Right kidney (tissue), 9 donors: ENCODE measurements around the gene SIX5.
"Not testable (repeated sequence)": the region's sequence is repeated elsewhere in the genome, so short reads cannot be mapped to it uniquely, and the experiment has no call there.

Experiments used
- DNase-seq: peaks from one replicate; pipeline ENCODE4 v3.0.0-alpha.2; 2016
- long read RNA-seq, 8 donors: transcript quantifications; one replicate each; lab custom pipeline, GENCODE V29; 2026

Gene SIX5
- long read RNA-seq, donor 1, partial matches to known transcripts: 0 of 5 reads
- long read RNA-seq, donor 1, other reads (novel, unspliced or antisense): 0 of 5 reads
- long read RNA-seq, donor 2, partial matches to known transcripts: 5 of 6 reads
- long read RNA-seq, donor 2, other reads (novel, unspliced or antisense): 0 of 6 reads
- long read RNA-seq, donor 3, partial matches to known transcripts: 20 of 23 reads
- long read RNA-seq, donor 3, other reads (novel, unspliced or antisense): 0 of 23 reads
- long read RNA-seq, donor 4, partial matches to known transcripts: 6 of 12 reads
- long read RNA-seq, donor 4, other reads (novel, unspliced or antisense): 0 of 12 reads
- long read RNA-seq, donor 5, transcript SIX5-205 (3 exons, 2,943 nt): major isoform, 6 of 8 reads
- long read RNA-seq, donor 5, partial matches to known transcripts: 0 of 8 reads
- long read RNA-seq, donor 5, other reads (novel, unspliced or antisense): 0 of 8 reads
- long read RNA-seq, donor 6, partial matches to known transcripts: 0 of 3 reads
- long read RNA-seq, donor 6, other reads (novel, unspliced or antisense): 0 of 3 reads
- long read RNA-seq, donor 7, transcript SIX5-205 (3 exons, 2,943 nt): major isoform, 17 of 28 reads
- long read RNA-seq, donor 7, partial matches to known transcripts: 10 of 28 reads
- long read RNA-seq, donor 7, other reads (novel, unspliced or antisense): 0 of 28 reads
- long read RNA-seq, donor 8, transcript SIX5-205 (3 exons, 2,943 nt): major isoform, 5 of 12 reads
- long read RNA-seq, donor 8, partial matches to known transcripts: 5 of 12 reads
- long read RNA-seq, donor 8, other reads (novel, unspliced or antisense): 0 of 12 reads

- peak; percentile 95 for DNase-seq
Observed at GRCh38 chr19:45768984-45769782, at the start of gene SIX5. Gene SIX5 (minus strand): TSS chr19:45769252. CDS start chr19:45768844, 408 bp downstream.

- no peak for DNase-seq
Observed at GRCh38 chr19:45817725-45818301, 48.8 kb upstream of the SIX5 start.

GRCh38 chr19:45817010-45817724, 48.1 kb upstream of the SIX5 start:
- peak; percentile 82 for DNase-seq

DNA sequence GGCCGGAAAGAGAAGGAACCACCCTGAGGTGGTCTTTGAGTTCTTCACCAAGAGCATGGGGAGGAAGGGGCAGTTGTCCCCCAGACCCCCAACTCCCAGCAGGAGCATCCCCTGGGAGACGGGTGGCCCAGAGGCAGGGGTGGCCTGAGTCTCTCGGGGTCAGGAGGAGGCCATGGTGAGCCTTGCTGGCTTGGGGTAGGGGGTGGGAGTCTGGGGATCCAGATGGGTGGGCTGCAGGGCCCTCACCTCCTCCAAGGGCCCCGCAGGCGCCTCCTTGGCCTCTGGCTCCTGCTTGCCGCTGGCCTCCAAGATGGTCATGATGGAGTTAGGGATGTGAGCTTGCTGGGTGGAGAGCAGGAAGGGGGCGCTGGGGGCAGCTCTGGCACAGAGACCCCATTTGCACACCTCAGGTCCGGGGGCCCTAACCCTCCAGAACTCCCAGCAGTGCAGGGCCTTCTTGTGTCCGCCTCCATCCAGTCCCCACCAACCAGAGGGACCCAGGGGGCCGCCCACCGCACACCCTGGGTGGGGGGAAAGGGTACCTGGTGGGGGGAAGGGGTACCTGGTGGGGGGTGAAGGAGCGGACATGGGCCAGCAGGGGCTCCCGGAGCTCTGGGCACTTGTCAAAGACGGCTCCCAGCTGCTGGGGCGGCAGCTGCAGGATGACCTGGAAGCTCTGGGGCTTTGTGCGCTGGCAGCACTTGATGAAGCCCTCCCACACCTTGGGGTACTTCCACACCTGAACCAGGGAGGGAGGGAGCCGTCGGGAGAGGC, 47.4 kb upstream of the SIX5 start:
- peak; percentile 37 for DNase-seq

GRCh38 chr19:45815481-45816216, 46.6 kb upstream of the SIX5 start:
- peak; percentile 64 for DNase-seq

GRCh38 chr19:45814851-45815480, 45.9 kb upstream of the SIX5 start, which contains the start of gene RSPH6A:
Gene RSPH6A (minus strand): TSS chr19:45815308. CDS start chr19:45815176, 132 bp downstream.
- DNase-seq: peak; percentile 62

DNA sequence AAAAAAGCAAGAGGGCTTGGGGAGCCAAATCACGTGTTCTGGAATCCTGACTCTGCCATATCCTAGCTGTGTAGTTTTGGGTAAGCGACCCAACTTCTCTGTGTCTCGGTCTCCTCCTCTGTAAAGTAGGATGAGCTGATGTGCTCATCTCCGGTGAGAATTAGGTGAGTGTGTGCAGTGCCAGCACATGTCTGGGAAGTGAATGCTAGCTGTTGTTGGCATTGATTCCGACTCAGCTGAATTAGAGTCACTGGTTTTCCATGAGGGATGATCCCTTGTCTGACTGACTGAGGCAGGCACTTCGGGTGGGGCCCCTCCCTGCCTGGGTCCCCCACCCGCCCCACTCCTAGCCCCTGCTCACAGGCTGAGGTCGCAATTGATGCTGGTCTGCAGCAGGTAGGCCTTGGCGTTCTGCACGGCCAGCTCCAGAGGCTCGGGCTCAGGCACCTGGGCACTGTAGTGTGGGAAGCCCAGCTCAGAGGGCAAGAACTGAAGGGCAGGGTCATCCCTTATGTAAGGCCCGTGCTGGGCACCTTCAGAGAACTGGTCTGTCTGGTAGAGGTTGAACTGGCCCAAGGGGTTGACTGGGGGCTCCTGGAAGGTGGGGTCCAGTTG, 45.2 kb upstream of the SIX5 start:
- DNase-seq: no peak

DNA sequence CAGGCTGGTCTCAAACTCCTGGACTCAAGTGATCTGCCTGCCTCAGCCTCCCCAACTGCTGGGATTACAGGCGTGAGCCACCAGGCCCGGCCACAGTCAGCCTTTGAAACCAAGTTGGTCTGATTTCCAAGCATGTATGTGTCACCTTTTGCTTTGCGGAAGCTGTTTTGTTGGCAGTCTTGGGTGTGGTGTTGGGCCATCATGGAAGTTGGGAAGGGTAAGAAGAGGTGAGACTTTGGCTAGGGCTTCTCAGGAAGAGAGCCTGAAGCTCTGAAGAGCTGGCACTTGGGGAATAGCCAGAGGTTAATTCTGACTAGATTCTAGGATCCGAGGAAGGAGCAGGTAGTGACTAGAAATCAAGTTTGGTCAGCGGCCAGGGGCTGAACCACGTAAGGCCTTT, 43.2 kb upstream of the SIX5 start:
- no peak for DNase-seq

DNA sequence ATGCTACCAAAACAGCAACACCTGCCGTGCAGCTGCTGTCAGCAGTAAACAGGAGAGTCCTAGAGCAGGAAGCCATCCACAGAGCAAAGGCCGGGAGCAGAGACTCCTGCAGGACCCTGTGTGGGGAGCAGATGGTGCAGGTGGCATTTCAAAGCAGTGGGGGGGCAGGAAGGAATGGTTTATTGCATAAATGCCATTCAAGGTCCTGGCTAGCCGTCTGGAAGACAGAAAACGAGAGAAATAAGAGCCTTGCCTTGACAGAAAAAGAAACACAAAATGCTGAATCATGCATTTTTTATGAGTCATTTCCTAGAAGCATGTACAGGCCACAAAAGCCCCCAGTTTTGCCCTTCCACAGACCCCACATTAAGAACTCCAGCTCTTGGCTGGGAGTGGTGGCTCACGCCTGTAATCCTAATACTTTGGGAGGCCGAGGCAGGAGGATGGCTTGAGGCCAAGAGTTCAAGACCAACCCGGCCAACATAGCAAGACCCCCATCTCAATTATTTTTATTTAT, 40.6 kb upstream of the SIX5 start:
- DNase-seq: no peak

DNA sequence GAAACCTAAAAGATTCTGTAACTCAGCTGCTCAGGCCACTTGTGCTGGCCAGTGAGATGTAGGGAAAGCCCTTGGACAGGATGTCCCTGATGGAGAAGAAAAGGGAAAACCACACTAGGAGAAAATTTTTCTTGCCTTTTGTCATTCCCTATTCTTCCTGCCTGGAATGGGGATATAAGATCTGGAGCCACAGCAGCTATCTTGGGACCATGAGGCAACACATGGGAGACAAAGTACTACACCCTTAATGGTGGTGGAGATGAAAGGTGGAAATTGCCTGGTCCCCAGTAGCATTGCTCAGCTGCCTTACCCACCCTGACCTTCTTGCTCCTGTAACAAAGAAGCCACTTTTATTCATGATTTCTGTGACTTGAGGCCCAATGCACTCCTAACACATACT, 36.7 kb upstream of the SIX5 start:
- DNase-seq: no peak

DNA sequence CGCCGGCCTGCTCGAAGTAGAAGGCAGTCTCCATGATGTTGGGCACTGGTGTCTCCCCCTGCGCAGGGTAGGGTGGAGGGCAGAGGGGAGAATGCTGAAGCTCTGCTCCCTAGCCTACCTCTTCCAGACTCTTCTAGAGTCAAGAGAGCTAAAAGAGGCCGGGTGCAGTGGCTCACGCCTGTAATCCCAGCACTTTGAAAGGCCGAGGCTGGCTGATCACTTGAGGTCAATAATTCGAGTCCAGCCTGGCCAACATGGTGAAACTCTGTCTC, 35.8 kb upstream of the SIX5 start:
- no peak for DNase-seq

DNA sequence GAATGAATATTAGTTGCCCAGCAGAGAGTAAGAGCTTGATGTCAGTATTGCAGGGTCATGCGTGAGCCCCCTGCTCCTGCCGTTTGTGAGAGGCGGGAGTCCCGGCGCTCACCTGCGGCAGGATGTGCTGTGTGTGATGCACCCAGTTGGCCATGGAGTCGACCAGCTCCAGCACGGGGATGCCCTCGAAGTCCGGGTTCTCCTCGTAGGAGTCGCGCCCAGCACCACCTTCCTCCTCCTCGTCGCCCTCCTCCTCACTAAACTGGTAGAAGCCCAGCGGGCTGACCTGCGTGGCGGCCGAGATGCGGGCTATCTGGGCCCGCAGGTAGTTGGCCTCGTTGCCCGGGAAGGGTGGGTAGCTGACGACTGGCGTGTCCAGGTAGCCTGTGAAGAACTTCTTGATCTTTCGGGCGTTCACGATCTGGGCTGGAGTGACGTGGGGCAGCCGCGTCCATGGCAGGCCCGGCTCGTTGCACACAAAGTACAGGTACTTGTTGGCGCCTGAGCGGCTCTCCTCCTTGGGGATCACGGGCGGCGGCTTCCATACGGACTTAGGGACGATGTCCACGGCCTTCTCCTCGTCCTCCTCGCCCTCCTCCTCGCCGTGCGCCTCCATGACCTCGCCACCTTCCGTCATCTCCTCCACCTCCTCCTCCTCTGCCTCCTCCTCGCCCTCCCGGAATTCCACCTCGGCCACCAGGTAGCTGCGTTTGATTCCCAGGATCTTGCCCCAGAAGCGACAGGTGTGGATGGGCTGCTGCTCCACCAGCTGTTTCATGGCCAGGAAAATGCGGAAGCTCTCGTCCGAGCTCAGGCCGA, 35.3 kb upstream of the SIX5 start:
- no peak for DNase-seq

DNA sequence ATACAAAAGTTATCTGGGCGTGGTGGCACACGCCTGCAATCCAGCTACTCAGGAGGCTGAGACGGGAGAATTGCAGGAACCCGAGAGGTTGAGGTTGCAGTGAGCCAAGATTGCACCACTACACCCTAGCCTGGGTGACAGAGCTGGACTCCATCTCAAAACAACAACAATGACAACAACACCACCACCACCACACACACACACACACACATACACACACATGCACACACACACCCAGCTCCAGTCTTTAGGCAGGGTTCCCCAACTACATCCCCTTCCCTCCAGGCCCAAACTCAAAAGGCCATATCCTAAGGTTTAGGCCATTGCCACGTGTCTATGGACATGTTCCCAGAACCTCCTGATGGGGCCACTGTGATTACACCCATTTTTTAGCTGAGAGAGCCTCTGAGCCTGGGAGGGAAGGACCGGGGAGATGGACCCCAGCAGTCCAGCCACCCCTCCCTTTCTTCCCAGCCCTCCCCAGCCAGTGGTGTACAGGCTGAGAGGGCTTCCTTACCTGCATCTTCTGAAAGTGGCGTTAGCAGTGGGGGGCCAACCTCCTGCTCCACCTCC, 32.6 kb upstream of the SIX5 start:
- DNase-seq: no peak

DNA sequence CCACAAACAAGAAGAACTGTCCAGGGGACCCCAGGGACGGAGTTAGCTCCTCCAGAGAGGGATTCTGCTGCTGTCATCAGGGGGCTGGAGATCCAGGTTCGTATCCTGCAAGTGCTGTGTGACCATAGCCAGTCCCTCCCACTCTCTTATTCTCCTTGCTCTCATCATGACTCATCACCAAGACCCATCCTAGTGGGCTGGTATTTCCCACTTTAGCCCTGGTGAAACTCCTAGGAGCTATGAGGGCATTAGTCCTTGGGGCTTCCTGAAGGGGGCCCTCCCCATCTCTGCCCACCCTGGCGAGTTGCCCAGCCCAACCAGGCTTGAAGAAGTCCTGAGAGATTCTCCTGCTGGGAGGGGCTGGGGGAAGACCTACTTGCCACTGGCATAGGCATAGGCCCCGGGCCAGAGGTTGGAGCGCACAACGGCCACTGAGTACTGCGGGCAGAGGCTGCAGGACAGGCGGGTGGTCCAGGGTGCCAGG, 31.1 kb upstream of the SIX5 start:
- DNase-seq: no peak

DNA sequence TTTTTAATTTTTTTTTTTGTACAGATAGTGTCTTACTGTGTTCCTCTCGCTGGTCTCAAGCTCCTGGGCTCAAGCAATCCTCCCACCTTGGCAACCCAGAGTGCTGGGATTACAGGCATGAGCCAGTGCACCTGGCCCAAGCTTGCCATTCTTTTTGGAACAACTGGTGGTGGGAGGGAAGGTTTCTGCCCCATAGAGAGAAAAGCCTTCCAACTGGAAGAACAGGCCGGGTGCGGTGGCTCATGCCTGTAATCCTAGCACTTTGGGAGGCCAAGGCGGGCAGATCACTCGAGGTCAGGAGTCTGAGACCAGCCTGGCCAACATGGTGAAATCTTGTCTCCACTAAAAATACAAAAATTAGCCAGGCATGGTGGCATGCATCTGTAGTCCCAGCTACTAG, 30.5 kb upstream of the SIX5 start:
- not testable (repeated sequence) for DNase-seq

DNA sequence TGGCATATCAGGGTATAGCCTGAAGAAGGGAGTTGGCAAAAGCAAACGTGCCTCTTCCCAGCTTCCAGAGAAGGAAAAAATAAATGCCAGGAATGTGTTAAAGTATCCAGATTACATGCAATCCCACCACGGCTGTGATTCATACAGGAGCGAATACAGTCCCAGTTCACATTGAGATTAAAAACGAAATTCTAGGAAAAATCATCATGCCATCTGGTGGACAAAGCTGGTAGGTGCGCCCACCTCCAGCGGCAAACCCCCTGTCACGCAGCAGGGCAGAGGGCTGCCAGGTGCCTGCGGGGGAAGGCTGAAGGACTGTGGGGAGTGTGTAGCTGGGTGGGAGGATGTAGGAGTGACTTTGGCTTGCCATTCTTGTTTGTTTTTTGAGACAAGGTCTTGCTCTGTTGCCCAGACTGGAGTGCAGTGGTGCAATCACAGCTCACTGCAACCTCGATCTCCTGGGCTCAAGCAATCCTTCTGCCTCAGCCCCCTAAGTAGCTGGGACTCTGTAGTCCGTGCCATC, 30.0 kb upstream of the SIX5 start:
- DNase-seq: peak; percentile 80

DNA sequence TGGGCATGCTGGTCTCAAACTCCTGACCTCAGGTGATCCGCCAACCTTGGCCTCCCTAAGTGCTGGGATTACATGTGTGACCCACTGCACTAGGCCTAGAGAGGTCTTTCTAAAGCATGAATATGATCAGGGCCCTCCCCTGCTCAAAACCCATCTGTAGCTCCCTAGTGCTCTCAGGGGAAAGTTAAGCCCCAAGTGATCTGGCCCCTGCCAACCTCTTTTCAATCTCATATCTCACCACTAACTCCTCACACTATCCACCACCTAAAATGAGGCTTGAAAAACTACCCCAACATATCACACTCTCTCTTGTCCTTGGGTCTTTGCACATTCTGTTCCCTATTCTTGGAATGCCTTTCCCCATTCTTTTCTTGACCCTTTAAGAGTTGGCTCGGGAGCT, 25.6 kb upstream of the SIX5 start:
- DNase-seq: no peak
